ENCODE data around the gene COX4I2.

Gene COX4I2

DNA sequence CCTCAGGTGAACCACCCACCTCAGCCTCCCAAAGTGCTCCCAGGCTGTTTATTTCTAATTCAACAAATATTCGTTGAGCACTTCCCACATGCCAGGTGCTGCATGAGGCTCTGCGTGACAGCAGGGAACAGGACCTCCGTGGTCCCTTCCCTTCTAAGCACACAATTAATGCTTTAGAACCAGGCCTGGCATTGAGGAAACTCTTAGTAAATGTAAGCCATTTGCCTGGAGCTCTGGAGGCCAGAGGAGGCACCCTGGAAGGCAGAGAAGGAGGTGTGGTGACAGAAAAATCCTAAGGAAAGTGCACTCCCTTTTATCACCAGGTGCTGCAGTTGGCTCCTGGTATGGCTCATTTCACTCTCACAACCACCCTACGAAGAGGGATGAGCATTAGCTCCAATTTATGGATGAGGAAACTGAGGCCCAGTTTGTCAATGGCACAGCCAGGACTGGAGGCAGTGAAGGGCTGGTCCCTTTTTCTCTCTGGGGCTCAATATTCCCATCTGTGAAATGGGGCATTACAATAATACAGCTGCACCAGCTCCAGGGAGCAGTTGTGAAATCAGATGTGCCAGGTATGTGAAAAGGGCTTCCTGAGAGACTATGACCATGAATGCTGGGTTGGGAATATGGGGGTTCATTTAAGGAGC lies 40.8 kb upstream of the COX4I2 start:
- peak overlapping the region; percentile 82 for H4K91ac ChIP-seq (ENCODE audit: low read depth, low read length)
- H3K9me3 ChIP-seq (ENCODE audit: insufficient read depth, low read depth, low read length): peaks cover 3% of the 10 kb centered on the region
- H3K79me1 ChIP-seq (ENCODE audit: low read length): peaks cover 63% of the 10 kb centered on the region
- peak overlapping the region; percentile 98 for H2BK5ac ChIP-seq (ENCODE audit: low read depth, low read length, poor library complexity)
- peak overlapping the region; percentile 93 for H3K18ac ChIP-seq (ENCODE audit: low read length)
- peak; percentile 54 to 55 for DNase-seq
- H4K8ac ChIP-seq (ENCODE audit: low read depth, low read length): peak overlapping the region; percentile 67
- H3K14ac ChIP-seq (ENCODE audit: low read length): peak overlapping the region; percentile 94
- H3K4ac ChIP-seq (ENCODE audit: low read depth, low read length): peak overlapping the region; percentile 49
- peak overlapping the region; percentile 85 for H2AK5ac ChIP-seq (ENCODE audit: low read length)
- H3K4me3 ChIP-seq (ENCODE audit: low read depth, low read length): no peak overlapping the region
- no peak overlapping the region for H3K9ac ChIP-seq (ENCODE audit: low read length)
- H2BK12ac ChIP-seq (ENCODE audit: low read length): peak overlapping the region; percentile 97
- H3K36me3 ChIP-seq (ENCODE audit: control insufficient read depth in 1 of 2, insufficient read depth in 2 of 2, low read length in 2 of 2): no peaks in the 10 kb centered on the region
- peak overlapping the region; percentile 98 for H3K27ac ChIP-seq (ENCODE audit: low read depth, low read length)
- H4K12ac ChIP-seq (ENCODE audit: low read depth, low read length): no peak overlapping the region
- H2BK120ac ChIP-seq (ENCODE audit: insufficient read depth, low read length, poor library complexity): peak overlapping the region; percentile 99
- no peak overlapping the region for H3K4me2 ChIP-seq (ENCODE audit: low read length)
- peaks cover 12% of the 10 kb centered on the region for H3K79me2 ChIP-seq (ENCODE audit: control insufficient read depth, insufficient read depth, low read length, poor library complexity)
- no CpG with 5 or more reads among the region's 4 CpGs for WGBS (ENCODE audit: extremely low coverage, insufficient coverage, insufficient read length)
- no peak overlapping the region for H2AFZ ChIP-seq (ENCODE audit: insufficient read depth, low read length, poor library complexity)
- H3K23ac ChIP-seq (ENCODE audit: low read length): no peak overlapping the region
- H3K27me3 ChIP-seq (ENCODE audit: insufficient read depth, low read length): no peaks in the 10 kb centered on the region
- H3K4me1 ChIP-seq (ENCODE audit: control insufficient read depth in 1 of 2, insufficient read depth in 2 of 2, low read length in 2 of 2): peaks cover 28 to 37% of the 10 kb centered on the region in 2 experiments

DNA sequence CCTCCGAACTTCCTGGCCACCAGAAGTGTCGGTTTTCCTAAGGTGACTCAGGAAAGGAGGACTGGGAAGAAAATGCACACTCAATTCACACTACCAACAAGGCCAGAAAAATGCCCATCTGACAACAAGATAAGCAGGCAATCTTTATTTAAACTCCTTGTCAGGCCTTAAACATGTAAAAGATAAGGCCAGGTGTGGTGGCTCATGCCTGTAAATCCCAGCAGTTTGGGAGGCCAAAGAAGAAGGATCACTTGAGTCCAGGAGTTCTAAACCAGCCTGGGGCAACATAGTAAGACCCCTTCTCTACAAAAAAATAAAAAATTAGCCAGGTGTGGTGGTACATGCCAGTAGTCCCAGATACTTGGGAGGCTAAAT lies 40.2 kb upstream of the COX4I2 start:
- H3K79me2 ChIP-seq (ENCODE audit: control insufficient read depth, insufficient read depth, low read length, poor library complexity): peaks cover 12% of the 10 kb centered on the region
- H4K12ac ChIP-seq (ENCODE audit: low read depth, low read length): no peak overlapping the region
- no peaks in the 10 kb centered on the region for H3K27me3 ChIP-seq (ENCODE audit: insufficient read depth, low read length)
- H2BK12ac ChIP-seq (ENCODE audit: low read length): peak overlapping the region; percentile 97
- H2BK120ac ChIP-seq (ENCODE audit: insufficient read depth, low read length, poor library complexity): peak overlapping the region; percentile 99
- peak overlapping the region; percentile 93 for H3K18ac ChIP-seq (ENCODE audit: low read length)
- peak overlapping the region; percentile 98 for H2BK5ac ChIP-seq (ENCODE audit: low read depth, low read length, poor library complexity)
- peak; percentile 67 to 69 for DNase-seq
- WGBS (ENCODE audit: extremely low coverage, insufficient coverage, insufficient read length): no CpG with 5 or more reads among the region's 2 CpGs
- H4K8ac ChIP-seq (ENCODE audit: low read depth, low read length): peak overlapping the region; percentile 67
- peak overlapping the region; percentile 49 for H3K4ac ChIP-seq (ENCODE audit: low read depth, low read length)
- H3K36me3 ChIP-seq (ENCODE audit: control insufficient read depth in 1 of 2, insufficient read depth in 2 of 2, low read length in 2 of 2): no peaks in the 10 kb centered on the region
- peaks cover 3% of the 10 kb centered on the region for H3K9me3 ChIP-seq (ENCODE audit: insufficient read depth, low read depth, low read length)
- H3K27ac ChIP-seq (ENCODE audit: low read depth, low read length): peak overlapping the region; percentile 98
- no peak overlapping the region for H2AFZ ChIP-seq (ENCODE audit: insufficient read depth, low read length, poor library complexity)
- H2AK5ac ChIP-seq (ENCODE audit: low read length): peak overlapping the region; percentile 85
- peaks cover 30 to 37% of the 10 kb centered on the region in 2 experiments for H3K4me1 ChIP-seq (ENCODE audit: control insufficient read depth in 1 of 2, insufficient read depth in 2 of 2, low read length in 2 of 2)
- H3K4me3 ChIP-seq (ENCODE audit: low read depth, low read length): no peak overlapping the region
- peak overlapping the region; percentile 75 for H3K14ac ChIP-seq (ENCODE audit: low read length)
- H3K79me1 ChIP-seq (ENCODE audit: low read length): peaks cover 64% of the 10 kb centered on the region
- peak overlapping the region; percentile 82 for H4K91ac ChIP-seq (ENCODE audit: low read depth, low read length)
- no peak overlapping the region for H3K4me2 ChIP-seq (ENCODE audit: low read length)
- H3K9ac ChIP-seq (ENCODE audit: low read length): no peak overlapping the region
- H3K23ac ChIP-seq (ENCODE audit: low read length): no peak overlapping the region

- H3K4me3 ChIP-seq (ENCODE audit: low read depth, low read length): no peak overlapping the region
- no peak overlapping the region for H3K4me2 ChIP-seq (ENCODE audit: low read length)
- H3K18ac ChIP-seq (ENCODE audit: low read length): peak overlapping the region; percentile 57
- no peak overlapping the region for H3K9ac ChIP-seq (ENCODE audit: low read length)
- H3K23ac ChIP-seq (ENCODE audit: low read length): no peak overlapping the region
- peak overlapping the region; percentile 87 for H3K27ac ChIP-seq (ENCODE audit: low read depth, low read length)
- H3K79me1 ChIP-seq (ENCODE audit: low read length): peaks cover 65% of the 10 kb centered on the region
- peak overlapping the region; percentile 90 for H4K91ac ChIP-seq (ENCODE audit: low read depth, low read length)
- peak overlapping the region; percentile 86 for H2BK12ac ChIP-seq (ENCODE audit: low read length)
- H3K79me2 ChIP-seq (ENCODE audit: control insufficient read depth, insufficient read depth, low read length, poor library complexity): peaks cover 25% of the 10 kb centered on the region
- no peaks in the 10 kb centered on the region for H3K9me3 ChIP-seq (ENCODE audit: insufficient read depth, low read depth, low read length)
- no peak overlapping the region for H4K12ac ChIP-seq (ENCODE audit: low read depth, low read length)
- H3K27me3 ChIP-seq (ENCODE audit: insufficient read depth, low read length): no peaks in the 10 kb centered on the region
- peaks cover 16 to 18% of the 10 kb centered on the region in 2 experiments for H3K36me3 ChIP-seq (ENCODE audit: control insufficient read depth in 1 of 2, insufficient read depth in 2 of 2, low read length in 2 of 2)
- peak overlapping the region; percentile 97 for H2BK5ac ChIP-seq (ENCODE audit: low read depth, low read length, poor library complexity)
- H2AK5ac ChIP-seq (ENCODE audit: low read length): peak overlapping the region; percentile 86
- H3K14ac ChIP-seq (ENCODE audit: low read length): peak overlapping the region; percentile 33
- peak overlapping the region; percentile 56 for H3K4ac ChIP-seq (ENCODE audit: low read depth, low read length)
- H3K4me1 ChIP-seq (ENCODE audit: control insufficient read depth in 1 of 2, insufficient read depth in 2 of 2, low read length in 2 of 2): peaks cover 6 to 14% of the 10 kb centered on the region in 2 experiments
- H2BK120ac ChIP-seq (ENCODE audit: insufficient read depth, low read length, poor library complexity): peak overlapping the region; percentile 96
- WGBS (ENCODE audit: extremely low coverage, insufficient coverage, insufficient read length): 100% methylated on average over 1 of the region's 4 CpGs
- no peak overlapping the region for H2AFZ ChIP-seq (ENCODE audit: insufficient read depth, low read length, poor library complexity)
- no peak for DNase-seq
- H4K8ac ChIP-seq (ENCODE audit: low read depth, low read length): peak overlapping the region; percentile 62
Observed at GRCh38 chr20:31602431-31602778, 35.3 kb upstream of the COX4I2 start.

DNA sequence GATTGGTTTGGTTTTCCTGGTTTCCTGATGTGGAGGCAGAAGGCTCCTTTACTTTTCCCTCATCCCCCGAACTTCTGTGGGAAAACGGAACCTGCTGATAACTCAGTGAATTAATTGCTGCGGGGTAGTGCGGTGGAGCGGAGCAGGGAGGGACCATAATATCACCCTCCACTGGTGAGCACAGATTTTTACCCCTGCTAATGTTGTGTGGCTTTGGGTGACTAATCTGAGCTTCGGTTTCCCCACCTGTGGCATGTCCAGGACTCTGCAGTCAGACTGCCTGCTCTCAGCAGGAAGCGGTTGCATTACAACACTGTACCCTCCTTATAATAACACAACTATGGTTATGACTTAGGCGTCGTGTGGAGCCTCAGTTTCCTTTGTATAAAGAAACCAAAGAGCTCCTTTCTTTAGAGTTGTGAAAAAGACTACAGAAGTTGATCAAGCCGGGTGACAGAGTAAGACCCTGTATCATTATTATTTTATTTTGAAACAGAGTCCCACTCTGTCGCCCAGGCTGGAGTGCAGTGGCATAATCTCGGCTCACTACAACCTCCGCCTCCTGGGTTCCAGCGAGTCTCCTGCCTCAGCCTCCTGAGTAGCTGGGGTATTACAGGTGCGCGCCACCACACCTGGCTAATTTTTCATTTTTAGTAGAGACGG lies 34.8 kb upstream of the COX4I2 start:
- H2BK120ac ChIP-seq (ENCODE audit: insufficient read depth, low read length, poor library complexity): peak overlapping the region; percentile 96
- peaks cover 27% of the 10 kb centered on the region for H3K79me2 ChIP-seq (ENCODE audit: control insufficient read depth, insufficient read depth, low read length, poor library complexity)
- H3K9me3 ChIP-seq (ENCODE audit: insufficient read depth, low read depth, low read length): no peaks in the 10 kb centered on the region
- H2BK5ac ChIP-seq (ENCODE audit: low read depth, low read length, poor library complexity): peak overlapping the region; percentile 97
- no peaks in the 10 kb centered on the region for H3K27me3 ChIP-seq (ENCODE audit: insufficient read depth, low read length)
- peak in 1 of 2 donors; percentile 49 for DNase-seq
- H3K14ac ChIP-seq (ENCODE audit: low read length): peak overlapping the region; percentile 54
- H2BK12ac ChIP-seq (ENCODE audit: low read length): peak overlapping the region; percentile 90
- H4K12ac ChIP-seq (ENCODE audit: low read depth, low read length): no peak overlapping the region
- H3K9ac ChIP-seq (ENCODE audit: low read length): no peak overlapping the region
- no peak overlapping the region for H3K4me2 ChIP-seq (ENCODE audit: low read length)
- peak overlapping the region; percentile 57 for H3K18ac ChIP-seq (ENCODE audit: low read length)
- peak overlapping the region; percentile 90 for H4K91ac ChIP-seq (ENCODE audit: low read depth, low read length)
- H3K4me3 ChIP-seq (ENCODE audit: low read depth, low read length): no peak overlapping the region
- peaks cover 65% of the 10 kb centered on the region for H3K79me1 ChIP-seq (ENCODE audit: low read length)
- H3K27ac ChIP-seq (ENCODE audit: low read depth, low read length): peak overlapping the region; percentile 87
- no peak overlapping the region for H3K23ac ChIP-seq (ENCODE audit: low read length)
- peaks cover 5 to 12% of the 10 kb centered on the region in 2 experiments for H3K4me1 ChIP-seq (ENCODE audit: control insufficient read depth in 1 of 2, insufficient read depth in 2 of 2, low read length in 2 of 2)
- peak overlapping the region; percentile 86 for H2AK5ac ChIP-seq (ENCODE audit: low read length)
- no CpG with 5 or more reads among the region's 17 CpGs for WGBS (ENCODE audit: extremely low coverage, insufficient coverage, insufficient read length)
- no peak overlapping the region for H2AFZ ChIP-seq (ENCODE audit: insufficient read depth, low read length, poor library complexity)
- peak overlapping the region; percentile 56 for H3K4ac ChIP-seq (ENCODE audit: low read depth, low read length)
- peak overlapping the region; percentile 62 for H4K8ac ChIP-seq (ENCODE audit: low read depth, low read length)
- peaks cover 16 to 18% of the 10 kb centered on the region in 2 experiments for H3K36me3 ChIP-seq (ENCODE audit: control insufficient read depth in 1 of 2, insufficient read depth in 2 of 2, low read length in 2 of 2)
